Gastroesophageal sphincter (tissue), 3 donors: ENCODE data around the gene IRX4.

ENCODE experiments used
- EP300 ChIP-seq: sonication (generic); formaldehyde crosslinking; IDR thresholded peaks from one replicate; pipeline ENCODE4 v1.6.1; 2017; ENCODE audit warnings: antibody characterized with exemption, mild to moderate bottlenecking
- POLR2A ChIP-seq, 2 donors: fragments of 450-650 bp; IDR thresholded peaks; one replicate each; pipeline ENCODE4 v1.6.1; 2017; ENCODE audit warnings: antibody characterized with exemption in 2 of 2, mild to moderate bottlenecking in 2 of 2, moderate library complexity in 1 of 2
- TF ChIP-seq, protein P1 (sequence below), 4 experiments: fragments of 200-600 bp in 2 of 4; fragments of 450-650 bp in 2 of 4; sonication (generic) in 1 of 4; IDR thresholded peaks; one replicate each; pipeline ENCODE4 v1.5.1; 2017 to 2019; ENCODE audit warnings: antibody characterized with exemption in 4 of 4, mild to moderate bottlenecking in 2 of 4, moderate library complexity in 2 of 4

DNA sequence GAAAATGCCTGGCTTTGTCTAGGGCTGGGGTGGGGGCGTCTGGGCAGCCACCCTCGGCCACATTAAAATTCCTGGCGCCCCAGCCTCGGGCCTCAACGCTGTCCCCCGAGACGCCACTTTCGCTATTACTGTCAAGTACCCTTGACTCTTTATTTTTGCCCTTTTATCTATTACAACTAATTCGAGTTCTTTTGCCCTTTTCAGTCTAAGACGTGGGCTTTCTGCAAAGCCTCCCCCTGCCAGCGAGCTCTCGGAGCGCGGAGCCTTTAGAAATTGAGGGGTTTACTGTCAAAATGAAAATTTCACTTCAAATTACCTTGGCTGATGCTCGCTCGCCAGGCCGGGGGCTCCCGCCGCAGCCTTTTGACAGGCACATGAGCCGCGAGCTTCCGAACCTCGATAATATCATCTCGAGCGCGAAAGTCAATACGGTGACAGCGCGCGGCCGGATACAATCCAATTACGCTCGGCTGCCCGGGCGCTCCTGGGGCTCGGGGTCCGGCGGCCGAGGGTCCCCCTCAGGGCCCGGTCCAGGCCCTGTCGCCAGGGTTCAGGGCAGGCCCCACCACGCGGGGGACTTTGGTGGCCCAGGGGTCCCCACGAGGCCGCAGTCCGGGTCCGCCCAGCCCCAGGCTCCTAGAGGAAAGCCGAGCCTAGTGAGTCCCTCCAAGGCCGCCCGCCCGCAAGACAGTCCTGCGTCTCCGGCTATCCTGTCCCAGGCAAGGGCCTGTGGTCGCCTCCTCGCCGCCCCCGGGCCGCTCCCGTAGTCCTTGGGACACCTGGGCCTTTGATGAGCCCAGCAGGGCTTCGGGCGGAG, 6.7 kb downstream of the IRX4 start:
- TF ChIP-seq EP300, result no peak
- TF ChIP-seq, protein P1, sequence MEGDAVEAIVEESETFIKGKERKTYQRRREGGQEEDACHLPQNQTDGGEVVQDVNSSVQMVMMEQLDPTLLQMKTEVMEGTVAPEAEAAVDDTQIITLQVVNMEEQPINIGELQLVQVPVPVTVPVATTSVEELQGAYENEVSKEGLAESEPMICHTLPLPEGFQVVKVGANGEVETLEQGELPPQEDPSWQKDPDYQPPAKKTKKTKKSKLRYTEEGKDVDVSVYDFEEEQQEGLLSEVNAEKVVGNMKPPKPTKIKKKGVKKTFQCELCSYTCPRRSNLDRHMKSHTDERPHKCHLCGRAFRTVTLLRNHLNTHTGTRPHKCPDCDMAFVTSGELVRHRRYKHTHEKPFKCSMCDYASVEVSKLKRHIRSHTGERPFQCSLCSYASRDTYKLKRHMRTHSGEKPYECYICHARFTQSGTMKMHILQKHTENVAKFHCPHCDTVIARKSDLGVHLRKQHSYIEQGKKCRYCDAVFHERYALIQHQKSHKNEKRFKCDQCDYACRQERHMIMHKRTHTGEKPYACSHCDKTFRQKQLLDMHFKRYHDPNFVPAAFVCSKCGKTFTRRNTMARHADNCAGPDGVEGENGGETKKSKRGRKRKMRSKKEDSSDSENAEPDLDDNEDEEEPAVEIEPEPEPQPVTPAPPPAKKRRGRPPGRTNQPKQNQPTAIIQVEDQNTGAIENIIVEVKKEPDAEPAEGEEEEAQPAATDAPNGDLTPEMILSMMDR (IDR thresholded peaks at IDR 0.05), result no peak
- no peak for TF ChIP-seq POLR2A (IDR thresholded peaks at IDR 0.05)
